ENCODE measurements around the gene CHD6.

CHD6 gene

DNA sequence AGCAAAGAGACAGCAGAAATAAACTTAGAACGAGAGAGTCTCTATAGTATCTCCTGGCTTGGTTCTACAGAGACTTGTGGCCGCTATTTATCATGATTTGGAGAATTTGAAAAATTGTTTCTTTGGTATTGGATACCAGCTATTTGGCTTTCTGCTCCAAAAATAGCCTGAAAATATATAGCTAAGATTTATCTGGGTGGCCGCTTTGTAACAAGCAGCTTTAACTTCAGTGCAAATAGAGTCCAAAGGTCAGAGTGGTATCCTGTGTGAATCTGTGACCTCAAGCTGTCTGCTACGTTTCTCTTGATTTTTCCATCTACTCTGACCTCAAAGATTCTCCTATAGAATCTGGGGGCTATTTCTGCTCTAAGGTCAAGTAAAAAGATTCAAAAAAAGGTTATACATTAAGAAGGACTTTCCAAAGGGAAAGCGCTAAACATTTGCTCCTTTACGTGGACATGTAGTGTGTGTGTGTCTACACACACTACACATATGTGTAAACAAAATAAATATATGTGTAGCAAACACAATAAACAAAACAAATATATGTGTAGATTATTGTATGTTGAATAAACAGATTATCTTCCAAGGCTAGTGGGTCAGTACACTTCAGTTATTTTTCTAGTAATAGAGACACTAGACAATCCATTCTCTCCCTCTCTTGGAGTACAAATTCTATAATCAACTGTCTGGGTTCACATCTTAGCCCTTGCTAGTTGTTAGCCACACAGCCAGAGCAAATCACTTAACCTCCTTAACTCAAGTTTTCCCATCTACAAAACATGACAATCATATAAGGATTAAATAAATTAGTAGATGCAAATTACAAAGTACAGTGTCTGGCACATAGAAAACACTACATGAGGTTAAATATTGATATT lies 40.8 kb downstream of the CHD6 start:
- no peak for DNase-seq

DNA sequence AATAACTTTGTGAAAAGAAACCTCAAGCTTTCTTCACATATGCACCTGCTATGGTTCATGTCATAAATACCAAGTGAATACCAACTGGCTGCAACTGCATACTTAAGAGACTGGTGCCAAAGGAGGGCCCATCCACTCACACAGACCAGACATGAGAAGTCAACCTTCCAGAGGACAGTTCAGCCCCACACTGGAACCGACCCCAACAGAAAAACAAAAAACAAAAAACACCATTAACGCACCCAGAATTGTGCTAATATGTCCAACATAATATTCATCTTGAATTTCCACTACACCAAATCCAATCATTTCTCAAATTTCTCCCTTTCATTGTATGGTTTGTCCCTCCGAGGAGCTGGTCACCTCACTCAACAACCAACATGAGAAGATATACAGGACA lies 42.8 kb downstream of the CHD6 start:
- no peak for DNase-seq

DNA sequence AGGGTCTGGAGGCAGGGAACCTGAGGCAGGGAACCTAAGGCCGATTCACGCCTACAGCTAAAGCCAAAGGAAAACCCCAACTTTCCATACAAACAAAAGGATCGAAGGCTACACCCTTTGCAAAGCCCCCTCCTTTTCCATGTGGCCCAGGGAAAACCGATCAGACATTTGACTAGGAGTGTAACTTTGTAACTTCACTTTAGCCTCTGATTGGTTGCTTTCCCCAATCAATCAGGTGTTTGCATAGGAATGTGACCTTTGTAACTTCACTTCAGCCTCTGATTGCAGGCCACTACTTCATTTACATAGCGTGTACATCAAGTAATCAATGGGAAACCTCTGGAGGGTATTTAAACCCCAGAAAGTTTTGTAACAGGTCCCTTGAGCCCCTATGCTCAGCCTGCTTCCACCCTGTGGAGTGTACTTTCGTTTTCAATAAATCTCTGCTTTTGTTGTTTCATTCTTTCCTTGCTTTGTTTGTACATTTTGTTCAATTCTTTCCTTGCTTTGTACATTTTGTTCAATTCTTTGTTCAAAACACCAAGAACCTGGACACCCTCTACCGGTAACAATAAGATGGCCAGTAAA lies 43.3 kb downstream of the CHD6 start:
- DNase-seq = no peak

DNA sequence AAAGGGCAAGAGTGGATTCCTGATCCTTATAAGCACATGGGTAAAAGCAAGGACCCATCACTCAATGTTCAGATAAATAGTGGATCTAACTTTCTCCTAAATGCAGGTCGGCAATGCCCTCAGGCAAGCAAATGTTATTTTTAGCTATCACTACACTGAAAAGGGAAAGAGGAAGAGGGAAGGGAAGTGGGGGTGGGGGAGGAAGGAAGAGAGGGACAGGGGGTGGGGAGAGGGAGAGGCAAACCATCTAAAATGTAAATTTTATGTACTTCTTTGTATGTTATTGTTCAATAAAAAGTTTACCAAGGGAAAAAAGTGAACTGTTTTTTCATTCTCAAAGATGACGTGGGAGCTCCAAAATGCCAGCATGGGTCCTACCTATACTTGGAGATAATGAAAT lies 44.2 kb downstream of the CHD6 start:
- no peak for DNase-seq

DNA sequence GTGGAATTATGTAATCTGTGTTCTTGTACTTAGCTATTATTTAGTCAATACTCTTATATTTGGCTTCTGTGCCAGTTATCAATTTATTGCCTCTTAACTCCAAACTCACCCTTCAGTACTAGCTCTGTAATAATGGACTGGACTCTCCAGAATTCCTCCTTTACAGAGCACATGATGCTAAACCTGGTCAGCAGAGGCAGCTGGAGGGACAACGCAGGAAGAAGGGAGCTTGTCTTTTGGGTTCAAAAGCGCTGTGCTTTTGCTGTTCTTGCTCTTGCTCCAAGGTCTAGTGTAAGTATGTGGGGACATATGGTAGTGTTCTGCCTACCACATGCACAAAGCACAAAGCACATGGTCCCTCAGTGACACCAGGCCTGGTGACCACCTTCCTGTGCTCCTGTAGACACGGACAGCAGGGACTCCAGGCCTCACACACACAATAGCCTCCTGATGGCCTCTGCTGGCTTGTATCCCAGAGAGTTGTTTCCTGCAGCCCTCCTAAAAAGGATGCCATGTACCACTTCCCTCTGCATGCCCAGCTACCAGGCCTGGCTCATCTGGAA lies 46.1 kb downstream of the CHD6 start:
- no peak for DNase-seq

DNA sequence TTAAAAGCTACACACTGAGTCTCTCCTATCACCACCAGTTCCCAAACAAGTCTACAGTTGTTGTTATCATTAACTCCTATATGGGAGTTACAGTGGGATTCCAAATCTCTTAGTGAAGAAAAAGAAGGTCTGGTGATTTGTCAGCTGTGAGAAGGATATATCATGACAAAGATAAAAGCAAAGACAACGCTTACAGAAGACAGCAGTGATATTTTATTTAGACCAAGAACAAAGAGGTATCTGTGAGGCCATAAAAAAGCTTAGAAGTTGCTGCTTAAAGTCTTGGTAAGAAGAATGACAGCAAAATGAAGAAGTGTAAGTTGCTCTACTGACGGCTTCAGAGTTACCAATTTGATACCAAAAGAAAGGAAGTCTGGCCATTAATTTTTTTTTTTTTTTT lies 47.2 kb downstream of the CHD6 start:
- no peak for DNase-seq

DNA sequence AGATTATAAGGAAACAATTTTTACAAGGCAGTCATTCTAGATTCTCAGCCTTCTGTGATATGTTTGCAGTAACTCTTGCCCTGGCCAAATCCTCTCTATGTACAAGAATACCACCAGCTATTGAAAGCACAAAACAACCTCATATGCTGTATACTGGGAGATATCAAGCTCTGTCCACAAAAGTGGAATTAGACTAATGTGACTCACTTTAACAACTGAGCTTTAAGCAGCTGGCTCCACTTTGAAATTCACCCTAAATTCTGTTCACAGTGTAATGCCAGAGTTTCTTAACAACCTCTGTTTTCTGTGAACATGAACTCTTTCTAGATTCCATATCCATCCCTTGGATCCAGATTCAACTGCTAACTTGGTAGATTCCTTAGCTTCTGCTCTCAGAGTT lies 47.6 kb downstream of the CHD6 start:
- DNase-seq = no peak

DNA sequence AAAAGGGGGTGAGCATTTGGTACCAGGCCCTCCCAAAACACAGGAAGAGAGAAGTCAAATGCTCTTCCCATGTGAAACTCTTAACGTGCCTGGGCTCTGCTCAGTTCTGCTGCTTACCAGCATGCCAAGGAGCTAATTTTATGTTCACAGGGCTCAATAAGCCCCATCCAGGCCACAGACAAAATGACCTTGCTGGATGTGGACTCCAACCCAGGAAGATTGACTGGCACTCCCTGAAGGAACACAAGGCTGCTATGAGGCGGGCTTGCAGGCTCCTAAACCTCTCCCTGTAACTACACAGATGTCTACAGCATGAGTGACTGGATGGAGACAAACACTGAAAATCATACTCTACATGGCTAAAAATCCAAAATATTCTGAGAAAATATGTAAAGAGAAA lies 50.6 kb downstream of the CHD6 start:
- no peak for DNase-seq

DNA sequence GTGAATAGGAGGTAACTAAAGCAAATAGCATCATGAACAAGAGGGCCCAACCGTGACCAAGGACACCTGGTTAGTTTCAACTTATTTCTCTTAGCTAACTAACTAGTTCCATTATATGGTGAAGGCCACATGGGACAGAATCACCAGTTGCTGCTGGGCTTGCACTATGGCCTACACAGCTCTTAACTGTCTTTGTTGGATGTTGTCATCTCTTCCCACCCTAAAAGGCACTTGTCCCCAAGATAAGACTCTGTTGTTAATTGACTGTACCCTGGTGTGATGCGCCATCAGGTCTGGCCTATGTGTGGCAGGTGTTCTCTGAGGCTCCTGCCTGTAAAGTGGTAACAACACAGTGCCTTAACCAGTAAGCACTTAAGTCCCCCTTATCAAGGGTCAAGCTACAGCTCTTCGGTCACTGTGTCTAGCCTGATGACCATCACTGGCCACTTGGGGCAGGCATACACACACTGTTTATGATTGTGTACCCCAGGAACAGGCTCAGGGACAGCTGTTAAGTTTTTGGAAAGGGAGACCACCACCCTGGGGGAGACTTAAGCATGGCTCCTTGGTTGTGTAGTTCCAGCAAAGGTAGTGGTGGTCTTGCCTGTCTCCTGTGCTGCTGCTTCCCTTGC lies 51.2 kb downstream of the CHD6 start:
- DNase-seq = no peak

DNA sequence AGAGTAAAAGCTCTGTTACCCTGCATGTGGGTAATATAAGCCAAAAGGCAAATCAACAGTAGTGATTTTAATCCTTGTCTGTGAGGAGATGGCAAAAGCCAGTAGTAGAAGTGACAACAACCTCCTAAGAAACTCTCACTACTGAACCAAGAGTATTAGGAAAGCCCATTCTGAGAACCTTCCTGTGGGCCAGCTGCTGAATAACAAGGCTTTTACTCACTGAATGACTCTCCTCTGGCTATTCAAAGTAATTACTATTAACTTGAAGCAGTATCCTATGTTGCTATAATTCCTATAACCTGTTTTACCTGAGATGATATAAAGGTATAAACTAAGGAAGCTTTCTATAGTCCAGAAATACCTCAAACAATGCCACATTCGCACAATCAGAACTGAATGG lies 55.1 kb downstream of the CHD6 start:
- no peak for DNase-seq

DNA sequence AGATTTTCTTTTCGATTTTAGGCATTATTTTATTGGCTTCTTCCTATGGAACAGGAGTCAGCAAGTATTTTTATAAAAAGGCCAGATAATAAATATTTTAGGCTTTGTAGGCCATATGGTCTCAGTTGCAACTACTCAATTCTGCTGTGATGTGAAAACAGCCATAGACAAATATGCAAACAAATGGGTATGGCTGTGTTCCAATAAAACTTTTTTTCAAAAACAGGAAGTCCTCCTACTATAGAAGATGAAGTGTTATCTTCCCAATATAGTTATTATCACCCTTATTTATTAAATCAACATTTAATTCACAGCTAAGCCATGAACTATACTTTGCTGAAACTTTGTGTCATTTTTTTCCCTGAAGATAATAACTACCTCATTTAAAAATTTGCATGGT lies 57.2 kb downstream of the CHD6 start:
- no peak for DNase-seq

DNA sequence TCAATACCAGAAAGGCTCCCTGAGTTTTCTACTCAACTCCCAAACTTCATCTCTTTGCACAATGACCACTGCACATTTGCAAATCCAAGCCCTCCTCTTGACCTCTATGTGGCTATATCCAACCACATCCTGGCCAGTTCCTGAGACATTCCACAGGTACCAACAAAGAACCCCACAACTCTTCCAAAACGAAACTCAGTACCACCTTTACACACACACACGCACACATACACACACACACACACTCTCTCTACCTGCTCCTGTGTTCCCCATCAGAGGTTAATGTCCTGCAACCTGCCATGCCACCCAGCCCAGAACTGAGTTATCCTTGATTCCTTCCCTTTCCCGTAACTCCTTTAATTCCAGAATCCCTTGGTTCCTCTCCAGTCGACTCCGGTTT lies 58.5 kb downstream of the CHD6 start:
- DNase-seq = no peak

DNA sequence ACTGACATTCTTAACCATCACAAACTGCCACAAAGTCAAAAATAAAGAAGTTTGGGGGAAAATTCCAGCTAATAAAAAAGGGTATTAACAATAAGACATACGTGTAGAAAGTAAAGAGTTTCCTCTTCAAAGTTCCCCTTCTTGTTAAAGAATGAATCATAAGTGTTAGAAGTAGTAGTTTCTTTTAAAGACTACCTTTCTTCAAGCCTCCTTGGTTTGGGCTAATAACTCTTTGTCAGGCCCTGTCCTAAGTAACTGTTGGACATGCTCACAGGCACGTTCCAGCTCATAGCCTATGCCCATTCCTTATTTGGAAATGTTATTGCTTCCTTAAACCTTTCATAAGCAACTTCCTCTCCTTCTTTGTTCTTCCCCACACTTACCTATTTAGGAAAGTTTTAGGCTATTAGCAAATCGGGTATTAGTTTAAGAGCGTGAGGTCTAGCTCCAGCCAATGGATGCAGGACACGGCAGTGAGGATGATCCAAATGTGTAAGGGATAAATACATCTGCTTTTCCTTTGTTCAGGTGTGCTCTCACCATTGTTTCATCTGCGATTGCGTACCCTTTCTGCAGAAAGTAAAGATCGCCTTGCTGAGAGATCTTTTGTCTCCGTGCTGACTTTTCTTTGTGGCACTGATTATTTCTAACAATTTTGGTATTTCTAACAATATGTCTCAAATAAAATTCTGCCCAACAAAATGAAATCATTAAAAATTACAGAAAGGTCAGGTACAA lies 64.9 kb downstream of the CHD6 start:
- no peak for DNase-seq

DNA sequence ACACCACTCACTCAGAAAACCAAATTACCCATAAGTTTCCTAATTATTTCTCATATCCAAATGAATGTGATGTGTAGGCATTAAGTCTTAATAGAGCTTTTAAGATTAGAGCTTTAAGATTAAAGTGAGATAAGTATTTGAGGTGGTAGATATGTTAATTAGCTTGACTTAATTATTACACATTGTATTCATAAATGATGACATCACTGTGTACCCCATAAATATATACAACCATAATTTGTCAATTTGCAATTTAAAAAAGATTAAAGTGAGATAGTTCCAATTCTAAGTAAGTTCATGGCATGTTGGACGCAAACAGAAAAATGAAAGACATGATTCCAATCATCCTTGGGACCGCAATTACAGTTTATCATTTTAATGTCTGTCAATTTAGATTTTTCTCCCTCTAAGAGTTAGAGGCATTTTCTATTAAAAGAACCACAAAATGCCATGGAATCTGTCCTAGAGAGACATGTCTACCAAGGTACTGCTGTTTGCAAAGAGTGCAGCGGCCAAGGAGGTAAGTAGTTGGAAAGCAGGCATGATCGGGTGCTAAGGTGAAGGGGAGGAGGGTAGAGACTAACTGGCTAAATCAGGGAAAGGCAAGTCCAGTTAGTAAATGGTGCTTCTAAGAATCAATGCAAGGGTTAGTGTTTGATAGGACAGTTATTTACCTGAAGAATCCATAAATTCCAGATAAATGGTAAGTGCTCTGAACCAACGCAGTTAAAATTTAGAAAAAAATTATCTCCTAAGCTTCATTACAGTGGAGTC lies 65.7 kb downstream of the CHD6 start:
- no peak for DNase-seq

DNA sequence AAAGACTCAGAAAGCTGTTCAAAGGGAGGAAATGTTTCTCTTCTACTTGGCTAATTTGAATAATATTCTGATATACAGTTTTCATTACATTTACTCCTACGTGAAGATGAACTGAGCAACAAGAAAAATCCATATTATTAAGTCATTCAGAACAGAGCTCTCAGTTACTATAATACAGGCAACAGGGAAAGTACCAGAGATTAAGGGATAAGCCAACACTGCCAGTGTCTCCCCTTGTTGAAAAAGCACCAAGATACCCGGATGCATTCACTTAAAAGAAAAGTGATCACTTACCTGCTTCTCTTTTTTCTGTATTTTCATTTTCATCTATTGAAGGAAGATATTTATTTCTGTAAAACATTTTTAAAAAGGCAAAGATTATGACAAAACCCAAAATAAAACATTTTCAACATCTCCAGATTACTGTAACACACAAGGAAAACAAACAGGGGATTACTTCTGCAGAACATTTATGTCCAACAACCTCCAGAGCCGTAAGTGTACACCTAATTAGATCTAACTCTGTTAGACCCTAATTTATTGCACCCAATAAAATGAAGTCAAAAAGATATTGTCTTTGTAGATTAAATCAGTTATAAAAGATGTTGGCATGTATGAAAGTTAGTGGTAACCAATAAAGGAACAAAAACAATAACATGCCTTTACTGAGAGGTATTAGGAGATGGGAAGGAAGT lies 67.0 kb downstream of the CHD6 start:
- DNase-seq = no peak

DNA sequence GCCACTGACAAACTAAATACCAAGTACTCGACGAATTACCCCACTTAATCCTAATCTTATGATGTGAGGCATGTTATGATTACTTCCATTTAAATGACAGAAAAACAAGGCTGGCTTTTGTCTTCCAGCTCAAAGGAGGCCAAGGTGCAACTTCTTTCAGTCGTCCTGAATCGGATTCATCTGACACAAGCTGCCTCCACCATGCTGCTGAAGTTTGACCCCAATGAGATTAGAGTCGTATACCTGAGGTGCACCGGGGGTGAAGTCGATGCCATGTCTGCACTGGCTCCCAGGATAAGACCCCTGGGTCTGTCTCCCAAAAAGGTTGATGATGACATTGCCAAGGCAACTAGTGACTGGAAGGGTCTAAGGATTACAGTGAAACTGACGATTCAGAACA lies 71.0 kb downstream of the CHD6 start:
- no peak for DNase-seq

DNA sequence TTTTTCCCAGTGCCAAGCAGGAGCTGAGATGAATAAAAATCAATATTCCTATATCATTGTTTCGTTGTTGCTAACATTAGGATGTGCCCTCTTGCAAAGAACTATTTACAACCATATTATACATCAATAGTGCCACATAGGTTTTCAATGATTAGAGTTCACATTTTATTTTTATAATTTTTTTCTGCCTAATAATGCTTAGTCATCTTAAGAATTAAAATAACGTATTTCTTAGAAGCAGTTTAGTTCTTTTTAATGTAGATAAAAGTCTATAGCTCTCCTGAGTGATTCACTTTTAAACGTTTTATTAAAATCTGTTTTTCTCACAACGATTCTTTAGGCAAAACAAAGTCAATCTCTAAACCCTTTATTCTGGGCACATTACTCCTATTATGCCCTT lies 71.6 kb downstream of the CHD6 start:
- no peak for DNase-seq

DNA sequence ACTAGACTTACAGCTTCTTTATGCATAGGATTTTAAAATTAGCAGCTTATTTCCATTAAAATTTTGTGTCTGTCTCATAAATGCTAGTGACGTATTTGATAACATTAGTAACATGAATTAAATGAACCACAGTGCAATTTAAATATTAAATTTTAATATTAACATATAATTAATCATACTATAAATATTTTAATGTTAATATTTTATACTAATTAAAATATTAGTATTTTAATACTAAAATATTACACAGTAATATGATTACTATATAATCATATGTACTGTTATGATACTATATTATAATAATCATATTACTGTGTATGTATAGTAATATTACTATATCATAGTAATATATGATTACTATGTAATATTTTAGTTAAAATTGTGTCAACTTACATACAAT lies 73.7 kb downstream of the CHD6 start:
- DNase-seq = no peak

DNA sequence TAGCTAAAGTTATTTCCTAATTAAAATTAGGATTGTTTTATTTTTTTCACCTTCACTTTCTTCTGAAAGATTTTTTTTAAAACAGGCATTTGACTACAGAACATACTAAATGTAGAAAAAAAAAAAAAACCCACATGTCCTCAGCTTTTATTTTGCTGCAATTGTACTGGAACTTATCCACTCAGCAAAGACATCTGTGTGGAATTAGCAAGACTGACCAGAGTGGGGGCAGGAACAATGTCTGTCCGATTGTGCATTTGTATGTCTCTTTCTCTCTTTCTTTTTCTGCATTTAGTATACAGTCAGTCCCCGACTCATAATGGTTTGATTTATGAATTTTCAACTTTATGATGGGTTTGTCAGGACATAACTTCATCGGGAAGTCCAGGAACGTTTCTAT lies 77.3 kb downstream of the CHD6 start:
- DNase-seq = no peak

DNA sequence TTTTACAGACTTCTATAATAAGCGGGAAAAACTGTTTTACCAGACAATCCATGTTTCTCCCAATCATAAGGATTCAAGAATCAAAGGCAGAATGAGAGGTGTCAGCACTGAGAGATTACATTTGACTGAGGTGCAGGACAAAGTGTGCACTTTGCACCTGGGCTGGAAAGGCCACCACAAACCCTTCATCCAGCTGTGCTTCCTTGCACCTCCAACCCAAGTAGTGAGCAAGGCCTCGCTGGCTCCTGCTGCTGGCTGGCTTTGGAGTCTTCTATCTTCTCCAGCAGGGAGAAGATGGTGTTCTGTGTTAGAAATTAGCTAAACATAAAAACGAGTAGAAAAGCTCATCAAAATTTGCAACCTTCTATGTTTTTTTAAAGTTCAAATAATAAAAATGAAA lies 77.7 kb downstream of the CHD6 start:
- no peak for DNase-seq

DNA sequence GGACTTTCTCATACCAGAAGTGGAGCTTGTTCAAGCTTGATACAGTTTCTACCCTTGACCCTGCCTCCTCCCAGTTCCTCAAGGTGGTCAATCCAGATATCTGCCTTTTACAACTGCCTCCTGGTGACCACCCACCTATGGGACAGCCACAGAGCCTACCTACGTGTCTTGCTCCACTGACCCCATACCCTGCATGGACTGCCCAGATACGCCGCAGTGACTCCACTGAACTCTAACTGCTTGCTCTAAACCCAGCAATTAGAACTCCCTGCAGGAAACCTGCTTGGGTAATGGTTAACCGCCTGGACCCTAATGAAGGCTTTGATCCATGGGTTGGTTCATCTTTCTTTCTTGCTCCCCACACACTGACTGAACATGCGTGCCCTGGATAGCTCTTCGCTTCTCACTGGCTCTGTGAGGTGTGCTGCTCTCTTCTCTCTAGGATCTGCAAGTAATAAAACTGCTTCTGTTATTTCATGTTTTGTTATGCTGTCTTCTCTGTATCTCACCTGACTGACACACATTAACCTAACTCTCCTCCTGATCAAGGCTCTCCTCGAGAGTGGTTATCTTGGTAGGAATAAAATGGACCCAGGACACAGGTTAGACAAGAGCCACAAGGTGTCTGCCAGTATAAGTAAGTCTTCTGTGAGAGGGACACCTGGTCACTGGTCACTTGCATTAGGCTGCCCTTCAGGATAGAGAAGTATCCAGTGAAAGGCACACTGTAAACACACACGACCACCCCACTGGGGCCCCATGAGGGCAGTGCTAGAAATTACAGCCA lies 79.2 kb downstream of the CHD6 start:
- DNase-seq = no peak
